WERI-Rb-1 (cell line): ENCODE results near the gene BMP4.

ENCODE experiments used
- DNase-seq: peaks from one replicate; pipeline ENCODE4 v3.0.0-alpha.2; 2020
- H3K27ac ChIP-seq: fragments of 250-450 bp; sonication (Bioruptor Pico); 2 replicates; pipeline ENCODE4 v1.5.1; 2020; ENCODE audit warnings: mild to moderate bottlenecking, moderate library complexity
- H3K27me3 ChIP-seq: fragments of 250-450 bp; sonication (Bioruptor Pico); 2 replicates; pipeline ENCODE4 v1.5.1; 2021; ENCODE audit warnings: mild to moderate bottlenecking, low read depth, moderate library complexity; ENCODE audit not compliant: insufficient read depth, severe bottlenecking
- H3K36me3 ChIP-seq: fragments of 250-450 bp; sonication (Bioruptor Pico); 2 replicates; pipeline ENCODE4 v1.5.1; 2020; ENCODE audit warnings: mild to moderate bottlenecking, moderate library complexity
- H3K4me3 ChIP-seq: 2 replicates; pipeline ENCODE4 v1.5.1; 2011; ENCODE audit warnings: low read depth, mild to moderate bottlenecking, control low read depth, low read length
- H3K9me3 ChIP-seq: fragments of 250-450 bp; sonication (Bioruptor Pico); 2 replicates; pipeline ENCODE4 v1.5.1; 2021; ENCODE audit warnings: mild to moderate bottlenecking, moderate library complexity; ENCODE audit not compliant: severe bottlenecking
- CTCF ChIP-seq: IDR thresholded peaks from 2 replicates; pipeline ENCODE4 v1.5.1; 2011; ENCODE audit warnings: low read depth, mild to moderate bottlenecking, control low read depth, inconsistent platforms, low read length

Gene BMP4

GRCh38 chr14:53947452-53948204 is 9.0 kb downstream of the BMP4 start:
- H3K4me3 ChIP-seq: no peak overlapping the region
- DNase-seq: no peak
- H3K27me3 ChIP-seq: peaks cover 75% of the 10 kb centered on the region

GRCh38 chr14:53947094-53947445 is 9.6 kb downstream of the BMP4 start:
- no peak for TF ChIP-seq CTCF
- no peak overlapping the region for H3K27ac ChIP-seq
- no peaks in the 10 kb centered on the region for H3K36me3 ChIP-seq
- no peak for DNase-seq
- no peaks in the 10 kb centered on the region for H3K9me3 ChIP-seq
- H3K4me3 ChIP-seq: no peak overlapping the region
- peaks cover 75% of the 10 kb centered on the region for H3K27me3 ChIP-seq

More at GRCh38 chr14:53947452-53948204, 9.0 kb downstream of the BMP4 start:
- Histone ChIP-seq H3K9me3 (no peaks in the 10 kb centered on the region), H3K27ac (no peak overlapping the region), H3K36me3 (no peaks in the 10 kb centered on the region)
- TF ChIP-seq CTCF: no peak

DNA sequence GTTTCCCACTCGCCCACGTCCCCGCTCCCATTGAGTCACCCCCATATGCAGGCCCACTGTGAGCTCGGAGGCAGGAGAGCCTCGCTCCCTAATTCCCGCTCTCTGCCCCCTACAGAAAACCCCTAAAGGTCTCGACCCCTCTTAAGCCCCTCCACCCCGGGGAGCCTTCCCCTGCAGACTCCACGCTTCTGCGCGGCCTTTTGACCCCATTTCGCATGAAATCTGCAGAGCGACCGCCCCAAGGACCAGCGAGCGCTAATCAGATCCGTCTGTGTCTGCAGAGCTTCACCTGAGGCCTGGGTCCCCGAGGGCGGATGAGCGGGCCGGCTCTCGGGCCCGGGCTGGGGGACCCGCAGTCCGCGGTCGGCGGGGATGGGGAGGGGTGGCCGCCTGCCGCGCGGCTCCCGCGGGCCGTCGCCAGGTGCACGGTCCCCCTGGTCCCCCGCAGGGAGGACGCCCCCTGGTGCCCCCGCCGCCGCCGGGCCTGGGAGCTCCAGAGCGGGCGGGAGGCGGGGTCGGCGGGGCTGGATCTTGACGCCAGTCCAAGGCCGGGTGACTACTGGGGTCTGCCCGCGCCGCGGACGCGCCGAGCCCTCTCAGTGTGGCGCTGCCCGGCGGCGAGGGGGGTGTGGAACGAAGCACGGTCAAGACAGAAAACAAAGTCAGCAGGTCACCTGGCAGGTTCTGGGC is 10.1 kb downstream of the BMP4 start:
- TF ChIP-seq CTCF: no peak
- no peak overlapping the region for H3K4me3 ChIP-seq
- H3K27ac ChIP-seq: no peak overlapping the region
- no peak for DNase-seq
- no peaks in the 10 kb centered on the region for H3K36me3 ChIP-seq
- no peaks in the 10 kb centered on the region for H3K9me3 ChIP-seq
- H3K27me3 ChIP-seq: peaks cover 73% of the 10 kb centered on the region

DNA sequence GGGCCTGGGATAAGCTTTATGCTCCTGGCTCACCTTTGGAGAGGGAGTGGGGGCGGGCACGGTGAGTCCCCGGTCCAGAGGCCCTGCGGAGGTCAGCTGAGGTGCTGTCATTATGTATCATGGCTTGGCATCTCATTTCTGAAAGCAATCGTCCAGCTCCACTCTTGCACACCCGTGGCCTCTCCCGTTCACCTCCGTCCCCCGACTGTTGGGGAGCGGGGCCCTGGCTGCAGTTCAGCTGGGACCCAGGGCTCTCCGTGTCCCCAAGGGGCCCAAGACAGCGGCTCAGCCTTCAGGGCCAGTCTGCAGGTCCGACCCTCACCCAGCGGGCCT is 10.6 kb downstream of the BMP4 start:
- no peak for DNase-seq
- no peaks in the 10 kb centered on the region for H3K9me3 ChIP-seq
- peaks cover 70% of the 10 kb centered on the region for H3K27me3 ChIP-seq
- H3K4me3 ChIP-seq: no peak overlapping the region
- TF ChIP-seq CTCF: no peak
- no peaks in the 10 kb centered on the region for H3K36me3 ChIP-seq
- H3K27ac ChIP-seq: no peak overlapping the region

DNA sequence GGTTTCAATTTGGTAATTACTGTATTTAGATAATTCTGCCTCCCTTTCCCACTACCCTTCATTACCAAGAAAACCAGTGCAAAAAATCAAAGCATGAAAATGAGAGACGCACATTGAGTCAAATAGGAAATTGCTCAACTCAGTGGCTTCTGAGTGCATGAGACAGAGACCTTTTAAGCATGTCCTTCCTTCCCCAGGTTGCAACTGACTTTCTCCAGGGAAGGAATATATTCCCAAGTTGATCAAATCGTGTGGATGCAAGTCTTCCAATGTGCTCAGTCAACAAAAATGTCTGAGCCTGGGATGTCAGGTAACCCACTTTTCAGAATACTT is 12.9 kb downstream of the BMP4 start:
- no peak for TF ChIP-seq CTCF
- no peak overlapping the region for H3K4me3 ChIP-seq
- peaks cover 72% of the 10 kb centered on the region for H3K27me3 ChIP-seq
- DNase-seq: no peak
- H3K9me3 ChIP-seq: no peaks in the 10 kb centered on the region
- H3K36me3 ChIP-seq: no peaks in the 10 kb centered on the region
- H3K27ac ChIP-seq: no peak overlapping the region
